WTC11 (cell line): Measurements from ENCODE around the gene ZNF579. TPM values are rescaled to one million over a fixed set of nuclear protein-coding genes. Genes with fewer than 3 reads are reported as not detected.

ENCODE experiments used
- ATAC-seq: fragments of 200-7000 bp; cut with Tn5 transposase; 2 replicates; pipeline ENCODE4 v1.10.0; 2021; ENCODE audit warnings: mild to moderate bottlenecking, moderate library complexity
- CTCF ChIA-PET: fragments of 300-600 bp; sonication (Branson Sonifier 250); formaldehyde crosslinking; loops from one replicate; lab custom pipeline; 2021; ENCODE audit warnings: antibody characterized with exemption; lab: Charles Lee
- POLR2A ChIA-PET: fragments of 350-600 bp; sonication (Branson Sonifier 250); formaldehyde crosslinking; loops from one replicate; lab custom pipeline; 2021; ENCODE audit warnings: antibody characterized with exemption; lab: Charles Lee
- DNase-seq: peaks from one replicate; pipeline ENCODE4 v3.0.0; 2021; ENCODE audit warnings: low spot score
- H3K27ac Mint-ChIP-seq: 2 replicates; pipeline ENCODE4 v1.8.0; 2021; ENCODE audit warnings: mixed read lengths
- H3K27me3 Mint-ChIP-seq: 2 replicates; pipeline ENCODE4 v1.8.0; 2021; ENCODE audit warnings: low read depth, mild to moderate bottlenecking, moderate library complexity, mixed read lengths
- H3K36me3 Mint-ChIP-seq: 2 replicates; pipeline ENCODE4 v1.8.0; 2021; ENCODE audit warnings: mixed read lengths
- H3K4me1 Mint-ChIP-seq: 2 replicates; pipeline ENCODE4 v1.8.0; 2022; ENCODE audit warnings: mixed read lengths
- H3K4me3 Mint-ChIP-seq: 2 replicates; pipeline ENCODE4 v1.8.0; 2021; ENCODE audit warnings: mild to moderate bottlenecking, moderate library complexity, mixed read lengths
- H3K9me3 Mint-ChIP-seq: 2 replicates; pipeline ENCODE4 v1.8.0; 2021; ENCODE audit warnings: mixed read lengths
- CREM ChIP-seq: sonication (generic); formaldehyde crosslinking; IDR thresholded peaks from 2 replicates; pipeline ENCODE4 v1.8.1; 2022; ENCODE audit warnings: mild to moderate bottlenecking, missing genetic modification reagents, moderate library complexity
- ELF4 ChIP-seq: sonication (generic); formaldehyde crosslinking; IDR thresholded peaks from 2 replicates; pipeline ENCODE4 v1.8.1; 2022; ENCODE audit warnings: low read depth, mild to moderate bottlenecking, moderate library complexity, missing genetic modification reagents
- FOXJ3 ChIP-seq: sonication (generic); formaldehyde crosslinking; IDR thresholded peaks from 2 replicates; pipeline ENCODE4 v1.9.0; 2021; ENCODE audit warnings: missing genetic modification reagents, mild to moderate bottlenecking, borderline replicate concordance
- FOXK1 ChIP-seq: sonication (generic); formaldehyde crosslinking; IDR thresholded peaks from 2 replicates; pipeline ENCODE4 v1.8.0; 2022; ENCODE audit warnings: mild to moderate bottlenecking, moderate library complexity, missing genetic modification reagents
- MXD4 ChIP-seq: fragments of 250-450 bp; sonication (Bioruptor Pico); IDR thresholded peaks from 2 replicates; pipeline ENCODE4 v1.8.0; 2021; ENCODE audit warnings: mild to moderate bottlenecking, moderate library complexity, borderline replicate concordance
- NFE2L1 ChIP-seq: sonication (generic); formaldehyde crosslinking; IDR thresholded peaks from 2 replicates; pipeline ENCODE4 v1.8.1; 2023; ENCODE audit warnings: missing genetic modification reagents
- NR1H2 ChIP-seq: sonication (generic); formaldehyde crosslinking; IDR thresholded peaks from 2 replicates; pipeline ENCODE4 v1.9.0; 2021; ENCODE audit warnings: mild to moderate bottlenecking, moderate library complexity, missing genetic modification reagents
- NR3C1 ChIP-seq: sonication (generic); formaldehyde crosslinking; conservative IDR thresholded peaks from 2 replicates; pipeline ENCODE4 v1.8.1; 2023; ENCODE audit warnings: low read depth, mild to moderate bottlenecking, missing genetic modification reagents
- RELA ChIP-seq: sonication (generic); formaldehyde crosslinking; IDR thresholded peaks from 2 replicates; pipeline ENCODE4 v1.8.1; 2022; ENCODE audit warnings: missing genetic modification reagents, mild to moderate bottlenecking, borderline replicate concordance
- SMAD4 ChIP-seq: sonication (generic); formaldehyde crosslinking; IDR thresholded peaks from 2 replicates; pipeline ENCODE4 v1.8.0; 2022; ENCODE audit warnings: mild to moderate bottlenecking, missing genetic modification reagents
- TP53 ChIP-seq: sonication (generic); formaldehyde crosslinking; IDR thresholded peaks from 2 replicates; pipeline ENCODE4 v1.8.1; 2023; ENCODE audit warnings: mild to moderate bottlenecking, missing genetic modification reagents
- ZNF219 ChIP-seq: sonication (generic); formaldehyde crosslinking; IDR thresholded peaks from 2 replicates; pipeline ENCODE4 v1.8.0; 2023; ENCODE audit warnings: missing genetic modification reagents, mild to moderate bottlenecking, borderline replicate concordance
- ZNF396 ChIP-seq: fragments of 250-450 bp; sonication (Bioruptor Pico); IDR thresholded peaks from 2 replicates; pipeline ENCODE4 v1.8.0; 2021; ENCODE audit warnings: mild to moderate bottlenecking, moderate library complexity, borderline replicate concordance
- ZNF423 ChIP-seq: fragments of 250-450 bp; sonication (Bioruptor Pico); IDR thresholded peaks from 2 replicates; pipeline ENCODE4 v2.1.2; 2022; ENCODE audit warnings: mild to moderate bottlenecking, moderate library complexity
- total RNA-seq: library from RNA; stranded (reverse); gene quantifications from 3 replicates; pipeline ENCODE4 v1.2.3, GENCODE V29; 2021
- TF ChIP-seq, protein P1 (sequence below): sonication (generic); formaldehyde crosslinking; IDR thresholded peaks from 2 replicates; pipeline ENCODE4 v1.8.1; 2023; ENCODE audit warnings: mild to moderate bottlenecking, missing genetic modification reagents
- TF ChIP-seq, protein P2 (sequence below): sonication (generic); formaldehyde crosslinking; IDR thresholded peaks from 2 replicates; pipeline ENCODE4 v1.8.0; 2022; ENCODE audit warnings: mild to moderate bottlenecking, missing genetic modification reagents
- TF ChIP-seq, protein P3 (sequence below): sonication (generic); formaldehyde crosslinking; IDR thresholded peaks from 2 replicates; pipeline ENCODE4 v1.8.0; 2022; ENCODE audit warnings: mild to moderate bottlenecking, missing genetic modification reagents
- TF ChIP-seq, protein P4 (sequence below): fragments of 250-450 bp; sonication (Bioruptor Pico); IDR thresholded peaks from 2 replicates; pipeline ENCODE4 v2.1.2; 2022; ENCODE audit warnings: mild to moderate bottlenecking, moderate library complexity
- TF ChIP-seq, protein P5 (sequence below): sonication (generic); formaldehyde crosslinking; IDR thresholded peaks from 2 replicates; pipeline ENCODE4 v1.8.0; 2022; ENCODE audit warnings: mild to moderate bottlenecking, missing genetic modification reagents
- TF ChIP-seq, protein P6 (sequence below): sonication (generic); formaldehyde crosslinking; IDR thresholded peaks from 2 replicates; pipeline ENCODE4 v1.8.1; 2022; ENCODE audit warnings: mild to moderate bottlenecking, moderate library complexity, missing genetic modification reagents
- TF ChIP-seq, protein P7 (sequence below): sonication (generic); formaldehyde crosslinking; IDR thresholded peaks from 2 replicates; pipeline ENCODE4 v1.8.0; 2023; ENCODE audit warnings: missing genetic modification reagents
- TF ChIP-seq, protein P8 (sequence below): sonication (generic); formaldehyde crosslinking; IDR thresholded peaks from 2 replicates; pipeline ENCODE4 v1.8.1; 2023; ENCODE audit warnings: mild to moderate bottlenecking, missing genetic modification reagents, moderate library complexity

ZNF579 gene
- total RNA-seq, 1 experiment from 2014 or later: 30.0 TPM

DNA sequence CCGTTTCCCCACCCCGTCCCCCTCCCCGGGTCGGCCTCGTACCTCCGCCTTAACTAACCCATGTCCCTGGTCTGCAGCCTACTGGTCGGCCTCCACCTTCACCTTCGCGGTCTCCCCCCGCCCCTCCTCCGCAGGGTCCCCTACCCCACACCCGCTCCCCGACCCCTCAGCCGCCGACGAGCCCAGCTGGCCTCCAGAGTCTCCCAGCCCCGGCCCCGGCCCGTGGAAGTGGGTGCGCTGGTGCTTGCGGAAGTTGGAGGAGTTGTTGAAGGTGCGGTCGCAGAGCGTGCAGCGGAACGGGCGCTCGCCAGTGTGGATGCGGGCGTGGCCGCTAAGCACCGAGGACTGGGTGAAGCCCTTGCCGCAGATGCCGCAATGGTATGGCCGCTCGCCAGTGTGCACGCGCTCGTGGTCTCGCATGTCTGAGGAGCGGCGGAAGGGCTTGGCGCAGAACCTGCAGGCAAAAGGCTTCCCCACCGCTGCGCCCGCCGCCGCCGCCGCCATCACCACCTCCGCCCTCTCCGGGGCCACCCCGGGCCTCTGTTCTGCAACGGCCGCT, 41.1 kb upstream of the ZNF579 start:
- Mint-ChIP-seq H3K27me3 (peaks cover 9% of the 10 kb centered on the region; the same call in 1 of the 2 replicates), H3K4me3 (no peak overlapping the region), H3K36me3 (peaks cover 19% of the 10 kb centered on the region), H3K27ac (no peak overlapping the region), H3K4me1 (peaks cover 17% of the 10 kb centered on the region), H3K9me3 (0 out of 2 replicates have a peak, but pooled peaks cover 3% of the 10 kb centered on the region)
- TF ChIP-seq CREM (CRISPR knock-in tag) (no peak), ZNF396 (CRISPR knock-in tag) (no peak), NR1H2 (CRISPR knock-in tag) (no peak), TP53 (no peak), FOXK1 (CRISPR knock-in tag) (no peak)
- DNase-seq (no peak), ATAC-seq (no peak)
- CTCF ChIA-PET: interaction anchor here (0.9 kb wide), 1 partner anchor 16 kb away, joined by 3 read pairs; no protein-coding TSS in a partner anchor
- POLR2A ChIA-PET: no interaction called here

DNA sequence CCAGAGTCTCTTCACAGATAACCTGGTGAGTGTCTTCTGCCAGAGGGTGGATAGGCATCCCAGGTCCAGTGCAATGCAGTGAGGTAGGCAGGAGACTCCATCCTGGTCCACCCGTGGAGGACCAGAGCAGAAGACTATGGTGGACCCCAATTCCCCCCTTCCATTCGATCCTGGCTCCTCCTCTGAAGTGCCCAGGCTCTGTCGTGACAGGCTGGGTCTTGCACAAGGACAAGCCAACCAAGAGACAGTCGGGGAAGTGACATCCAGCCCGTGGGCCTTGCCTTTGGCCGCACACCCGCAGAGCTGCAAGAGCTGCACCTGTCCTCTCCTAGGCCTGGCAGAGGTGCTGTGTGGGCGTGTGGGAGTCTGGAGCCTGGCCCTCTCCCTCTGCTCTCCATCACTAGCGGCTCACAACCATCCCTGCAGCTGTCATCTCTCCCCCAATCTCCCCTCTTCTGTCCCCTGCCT, 40.6 kb upstream of the ZNF579 start:
- Mint-ChIP-seq H3K36me3 (peaks cover 20% of the 10 kb centered on the region), H3K4me3 (no peak overlapping the region), H3K9me3 (0 out of 2 replicates have a peak, but pooled peaks cover 3% of the 10 kb centered on the region), H3K27me3 (peaks cover 4% of the 10 kb centered on the region; the same call in 1 of the 2 replicates), H3K27ac (no peak overlapping the region), H3K4me1 (peaks cover 17% of the 10 kb centered on the region)
- TF ChIP-seq ELF4 (no peak), MXD4 (CRISPR knock-in tag) (no peak), FOXK1 (CRISPR knock-in tag) (no peak), CREM (CRISPR knock-in tag) (no peak), ZNF423 (CRISPR knock-in tag) (no peak), ZNF219 (CRISPR knock-in tag) (no peak), NR1H2 (CRISPR knock-in tag) (no peak), RELA (CRISPR knock-in tag) (no peak), NR3C1 (no peak), SMAD4 (CRISPR knock-in tag) (no peak), NFE2L1 (CRISPR knock-in tag) (no peak), FOXJ3 (CRISPR knock-in tag) (no peak)
- TF ChIP-seq, protein P1, sequence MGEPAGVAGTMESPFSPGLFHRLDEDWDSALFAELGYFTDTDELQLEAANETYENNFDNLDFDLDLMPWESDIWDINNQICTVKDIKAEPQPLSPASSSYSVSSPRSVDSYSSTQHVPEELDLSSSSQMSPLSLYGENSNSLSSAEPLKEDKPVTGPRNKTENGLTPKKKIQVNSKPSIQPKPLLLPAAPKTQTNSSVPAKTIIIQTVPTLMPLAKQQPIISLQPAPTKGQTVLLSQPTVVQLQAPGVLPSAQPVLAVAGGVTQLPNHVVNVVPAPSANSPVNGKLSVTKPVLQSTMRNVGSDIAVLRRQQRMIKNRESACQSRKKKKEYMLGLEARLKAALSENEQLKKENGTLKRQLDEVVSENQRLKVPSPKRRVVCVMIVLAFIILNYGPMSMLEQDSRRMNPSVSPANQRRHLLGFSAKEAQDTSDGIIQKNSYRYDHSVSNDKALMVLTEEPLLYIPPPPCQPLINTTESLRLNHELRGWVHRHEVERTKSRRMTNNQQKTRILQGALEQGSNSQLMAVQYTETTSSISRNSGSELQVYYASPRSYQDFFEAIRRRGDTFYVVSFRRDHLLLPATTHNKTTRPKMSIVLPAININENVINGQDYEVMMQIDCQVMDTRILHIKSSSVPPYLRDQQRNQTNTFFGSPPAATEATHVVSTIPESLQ: no peak
- TF ChIP-seq, protein P2, sequence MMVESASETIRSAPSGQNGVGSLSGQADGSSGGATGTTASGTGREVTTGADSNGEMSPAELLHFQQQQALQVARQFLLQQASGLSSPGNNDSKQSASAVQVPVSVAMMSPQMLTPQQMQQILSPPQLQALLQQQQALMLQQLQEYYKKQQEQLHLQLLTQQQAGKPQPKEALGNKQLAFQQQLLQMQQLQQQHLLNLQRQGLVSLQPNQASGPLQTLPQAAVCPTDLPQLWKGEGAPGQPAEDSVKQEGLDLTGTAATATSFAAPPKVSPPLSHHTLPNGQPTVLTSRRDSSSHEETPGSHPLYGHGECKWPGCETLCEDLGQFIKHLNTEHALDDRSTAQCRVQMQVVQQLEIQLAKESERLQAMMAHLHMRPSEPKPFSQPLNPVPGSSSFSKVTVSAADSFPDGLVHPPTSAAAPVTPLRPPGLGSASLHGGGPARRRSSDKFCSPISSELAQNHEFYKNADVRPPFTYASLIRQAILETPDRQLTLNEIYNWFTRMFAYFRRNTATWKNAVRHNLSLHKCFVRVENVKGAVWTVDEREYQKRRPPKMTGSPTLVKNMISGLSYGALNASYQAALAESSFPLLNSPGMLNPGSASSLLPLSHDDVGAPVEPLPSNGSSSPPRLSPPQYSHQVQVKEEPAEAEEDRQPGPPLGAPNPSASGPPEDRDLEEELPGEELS: no peak
- TF ChIP-seq, protein P3, sequence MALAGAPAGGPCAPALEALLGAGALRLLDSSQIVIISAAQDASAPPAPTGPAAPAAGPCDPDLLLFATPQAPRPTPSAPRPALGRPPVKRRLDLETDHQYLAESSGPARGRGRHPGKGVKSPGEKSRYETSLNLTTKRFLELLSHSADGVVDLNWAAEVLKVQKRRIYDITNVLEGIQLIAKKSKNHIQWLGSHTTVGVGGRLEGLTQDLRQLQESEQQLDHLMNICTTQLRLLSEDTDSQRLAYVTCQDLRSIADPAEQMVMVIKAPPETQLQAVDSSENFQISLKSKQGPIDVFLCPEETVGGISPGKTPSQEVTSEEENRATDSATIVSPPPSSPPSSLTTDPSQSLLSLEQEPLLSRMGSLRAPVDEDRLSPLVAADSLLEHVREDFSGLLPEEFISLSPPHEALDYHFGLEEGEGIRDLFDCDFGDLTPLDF (CRISPR knock-in tag): no peak
- TF ChIP-seq, protein P4, sequence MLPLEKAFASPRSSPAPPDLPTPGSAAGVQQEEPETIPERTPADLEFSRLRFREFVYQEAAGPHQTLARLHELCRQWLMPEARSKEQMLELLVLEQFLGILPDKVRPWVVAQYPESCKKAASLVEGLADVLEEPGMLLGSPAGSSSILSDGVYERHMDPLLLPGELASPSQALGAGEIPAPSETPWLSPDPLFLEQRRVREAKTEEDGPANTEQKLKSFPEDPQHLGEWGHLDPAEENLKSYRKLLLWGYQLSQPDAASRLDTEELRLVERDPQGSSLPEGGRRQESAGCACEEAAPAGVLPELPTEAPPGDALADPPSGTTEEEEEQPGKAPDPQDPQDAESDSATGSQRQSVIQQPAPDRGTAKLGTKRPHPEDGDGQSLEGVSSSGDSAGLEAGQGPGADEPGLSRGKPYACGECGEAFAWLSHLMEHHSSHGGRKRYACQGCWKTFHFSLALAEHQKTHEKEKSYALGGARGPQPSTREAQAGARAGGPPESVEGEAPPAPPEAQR (CRISPR knock-in tag): no peak
- TF ChIP-seq, protein P5, sequence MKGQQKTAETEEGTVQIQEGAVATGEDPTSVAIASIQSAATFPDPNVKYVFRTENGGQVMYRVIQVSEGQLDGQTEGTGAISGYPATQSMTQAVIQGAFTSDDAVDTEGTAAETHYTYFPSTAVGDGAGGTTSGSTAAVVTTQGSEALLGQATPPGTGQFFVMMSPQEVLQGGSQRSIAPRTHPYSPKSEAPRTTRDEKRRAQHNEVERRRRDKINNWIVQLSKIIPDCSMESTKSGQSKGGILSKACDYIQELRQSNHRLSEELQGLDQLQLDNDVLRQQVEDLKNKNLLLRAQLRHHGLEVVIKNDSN: no peak
- TF ChIP-seq, protein P6, sequence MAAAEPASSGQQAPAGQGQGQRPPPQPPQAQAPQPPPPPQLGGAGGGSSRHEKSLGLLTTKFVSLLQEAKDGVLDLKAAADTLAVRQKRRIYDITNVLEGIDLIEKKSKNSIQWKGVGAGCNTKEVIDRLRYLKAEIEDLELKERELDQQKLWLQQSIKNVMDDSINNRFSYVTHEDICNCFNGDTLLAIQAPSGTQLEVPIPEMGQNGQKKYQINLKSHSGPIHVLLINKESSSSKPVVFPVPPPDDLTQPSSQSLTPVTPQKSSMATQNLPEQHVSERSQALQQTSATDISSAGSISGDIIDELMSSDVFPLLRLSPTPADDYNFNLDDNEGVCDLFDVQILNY (CRISPR knock-in tag): no peak
- TF ChIP-seq, protein P7, sequence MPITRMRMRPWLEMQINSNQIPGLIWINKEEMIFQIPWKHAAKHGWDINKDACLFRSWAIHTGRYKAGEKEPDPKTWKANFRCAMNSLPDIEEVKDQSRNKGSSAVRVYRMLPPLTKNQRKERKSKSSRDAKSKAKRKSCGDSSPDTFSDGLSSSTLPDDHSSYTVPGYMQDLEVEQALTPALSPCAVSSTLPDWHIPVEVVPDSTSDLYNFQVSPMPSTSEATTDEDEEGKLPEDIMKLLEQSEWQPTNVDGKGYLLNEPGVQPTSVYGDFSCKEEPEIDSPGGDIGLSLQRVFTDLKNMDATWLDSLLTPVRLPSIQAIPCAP (CRISPR knock-in tag): no peak
- TF ChIP-seq, protein P8, sequence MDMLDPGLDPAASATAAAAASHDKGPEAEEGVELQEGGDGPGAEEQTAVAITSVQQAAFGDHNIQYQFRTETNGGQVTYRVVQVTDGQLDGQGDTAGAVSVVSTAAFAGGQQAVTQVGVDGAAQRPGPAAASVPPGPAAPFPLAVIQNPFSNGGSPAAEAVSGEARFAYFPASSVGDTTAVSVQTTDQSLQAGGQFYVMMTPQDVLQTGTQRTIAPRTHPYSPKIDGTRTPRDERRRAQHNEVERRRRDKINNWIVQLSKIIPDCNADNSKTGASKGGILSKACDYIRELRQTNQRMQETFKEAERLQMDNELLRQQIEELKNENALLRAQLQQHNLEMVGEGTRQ: no peak
- POLR2A ChIA-PET: no interaction called here
- DNase-seq: no peak
- no peak for ATAC-seq
- CTCF ChIA-PET: no interaction called here
